GM12878 (cell line): Measurements from ENCODE around the gene CCDC63.

Experiments used
- CEBPB ChIP-seq, 2 experiments: fragments of 150-350 bp in 1 of 2; IDR thresholded peaks; 2 replicates each; pipeline ENCODE4 v1.6.1; 2012 to 2014; ENCODE audit warnings: low read depth in 2 of 2, low read length in 2 of 2, borderline replicate concordance in 1 of 2, inconsistent platforms in 1 of 2
- EP300 ChIP-seq, 2 experiments: fragments of 150-350 bp in 1 of 2; IDR thresholded peaks; 2 replicates each; pipeline ENCODE4 v1.6.1; 2011 to 2012; ENCODE audit warnings: low read depth in 2 of 2, low read length in 2 of 2, borderline replicate concordance in 1 of 2, improper control_type of control experiment in 1 of 2, inconsistent platforms in 1 of 2; ENCODE audit not compliant: control insufficient read depth in 1 of 2
- GATAD2B ChIP-seq: fragments of 450-650 bp; conservative IDR thresholded peaks from 2 replicates; pipeline ENCODE4 v1.6.1; 2017; ENCODE audit warnings: low read depth, mild to moderate bottlenecking, moderate library complexity
- HDAC2 ChIP-seq: fragments of 200-600 bp; sonication (generic); IDR thresholded peaks from 2 replicates; pipeline ENCODE4 v1.6.1; 2017
- MXI1 ChIP-seq: fragments of 150-350 bp; IDR thresholded peaks from 2 replicates; pipeline ENCODE4 v1.6.1; 2011; ENCODE audit warnings: low read depth, mild to moderate bottlenecking, inconsistent platforms, low read length, improper control_type of control experiment
- POLR2A ChIP-seq: IDR thresholded peaks from 2 replicates; pipeline ENCODE4 v1.6.1; 2011; ENCODE audit warnings: low read depth, mild to moderate bottlenecking, low read length
- SREBF1 ChIP-seq: IDR thresholded peaks from 2 replicates; pipeline ENCODE4 v1.6.1; 2012; ENCODE audit warnings: mild to moderate bottlenecking, low read length
- TBL1XR1 ChIP-seq: IDR thresholded peaks from 2 replicates; pipeline ENCODE4 v1.6.1; 2012; ENCODE audit warnings: low read depth, low read length, improper control_type of control experiment
- TCF12 ChIP-seq: IDR thresholded peaks from 2 replicates; pipeline ENCODE4 v1.6.1; 2011; ENCODE audit warnings: low read depth, mild to moderate bottlenecking, low read length
- TF ChIP-seq, protein P1 (sequence below), 3 experiments: IDR thresholded peaks in 2 of 3; conservative IDR thresholded peaks in 1 of 3; 2 replicates each; pipeline ENCODE4 v1.5.1; 2011; ENCODE audit warnings: low read depth in 3 of 3, low read length in 3 of 3, mild to moderate bottlenecking in 3 of 3, control low read depth in 2 of 3, moderate library complexity in 2 of 3, inconsistent platforms in 1 of 3, mixed read lengths in 1 of 3; ENCODE audit not compliant: control insufficient read depth in 2 of 3, insufficient read depth in 1 of 3; ENCODE audit errors: extremely low read depth in 1 of 3
- TF ChIP-seq, protein P2 (sequence below): IDR thresholded peaks from 2 replicates; pipeline ENCODE4 v1.6.1; 2012; ENCODE audit warnings: low read length, inconsistent platforms
- TF ChIP-seq, protein P3 (sequence below): IDR thresholded peaks from 2 replicates; pipeline ENCODE4 v1.6.1; 2012; ENCODE audit warnings: low read depth, low read length, improper control_type of control experiment

DNA sequence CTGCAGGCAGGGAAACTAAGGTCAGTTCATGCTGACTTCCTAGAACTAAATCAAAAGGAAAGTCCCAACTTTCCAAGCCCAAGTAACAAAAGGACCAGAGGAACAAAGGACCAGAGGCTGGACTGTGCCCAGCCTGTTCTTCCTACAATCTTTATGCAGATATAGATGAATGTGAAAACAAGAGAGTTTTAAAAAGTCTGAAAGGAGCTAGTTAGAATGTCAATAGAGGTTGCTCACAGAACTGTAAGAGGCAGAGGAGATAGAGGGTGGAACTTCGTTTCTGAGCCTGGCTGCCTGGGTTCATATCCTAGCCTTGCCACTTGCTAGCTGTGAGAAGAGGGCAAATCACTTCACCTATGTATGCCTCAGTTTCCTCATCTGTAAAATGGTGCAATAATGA, 30.0 kb upstream of the CCDC63 start:
- no peak for TF ChIP-seq TCF12
- no peak for TF ChIP-seq TBL1XR1
- no peak for TF ChIP-seq POLR2A
- no peak for TF ChIP-seq EP300 (IDR thresholded peaks at IDR 0.05; ENCODE audit: borderline replicate concordance in 1 of 2, control insufficient read depth in 1 of 2, low read depth in 2 of 2, low read length in 2 of 2)
- TF ChIP-seq, protein P1, sequence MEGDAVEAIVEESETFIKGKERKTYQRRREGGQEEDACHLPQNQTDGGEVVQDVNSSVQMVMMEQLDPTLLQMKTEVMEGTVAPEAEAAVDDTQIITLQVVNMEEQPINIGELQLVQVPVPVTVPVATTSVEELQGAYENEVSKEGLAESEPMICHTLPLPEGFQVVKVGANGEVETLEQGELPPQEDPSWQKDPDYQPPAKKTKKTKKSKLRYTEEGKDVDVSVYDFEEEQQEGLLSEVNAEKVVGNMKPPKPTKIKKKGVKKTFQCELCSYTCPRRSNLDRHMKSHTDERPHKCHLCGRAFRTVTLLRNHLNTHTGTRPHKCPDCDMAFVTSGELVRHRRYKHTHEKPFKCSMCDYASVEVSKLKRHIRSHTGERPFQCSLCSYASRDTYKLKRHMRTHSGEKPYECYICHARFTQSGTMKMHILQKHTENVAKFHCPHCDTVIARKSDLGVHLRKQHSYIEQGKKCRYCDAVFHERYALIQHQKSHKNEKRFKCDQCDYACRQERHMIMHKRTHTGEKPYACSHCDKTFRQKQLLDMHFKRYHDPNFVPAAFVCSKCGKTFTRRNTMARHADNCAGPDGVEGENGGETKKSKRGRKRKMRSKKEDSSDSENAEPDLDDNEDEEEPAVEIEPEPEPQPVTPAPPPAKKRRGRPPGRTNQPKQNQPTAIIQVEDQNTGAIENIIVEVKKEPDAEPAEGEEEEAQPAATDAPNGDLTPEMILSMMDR (IDR thresholded peaks at IDR 0.05 in 2 of 3, conservative IDR thresholded peaks at IDR 0.05 in 1 of 3; ENCODE audit: control insufficient read depth in 2 of 3, extremely low read depth in 1 of 3, insufficient read depth in 1 of 3, low read depth in 3 of 3, low read length in 3 of 3), result no peak
- TF ChIP-seq, protein P2, sequence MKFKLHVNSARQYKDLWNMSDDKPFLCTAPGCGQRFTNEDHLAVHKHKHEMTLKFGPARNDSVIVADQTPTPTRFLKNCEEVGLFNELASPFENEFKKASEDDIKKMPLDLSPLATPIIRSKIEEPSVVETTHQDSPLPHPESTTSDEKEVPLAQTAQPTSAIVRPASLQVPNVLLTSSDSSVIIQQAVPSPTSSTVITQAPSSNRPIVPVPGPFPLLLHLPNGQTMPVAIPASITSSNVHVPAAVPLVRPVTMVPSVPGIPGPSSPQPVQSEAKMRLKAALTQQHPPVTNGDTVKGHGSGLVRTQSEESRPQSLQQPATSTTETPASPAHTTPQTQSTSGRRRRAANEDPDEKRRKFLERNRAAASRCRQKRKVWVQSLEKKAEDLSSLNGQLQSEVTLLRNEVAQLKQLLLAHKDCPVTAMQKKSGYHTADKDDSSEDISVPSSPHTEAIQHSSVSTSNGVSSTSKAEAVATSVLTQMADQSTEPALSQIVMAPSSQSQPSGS, result no peak
- TF ChIP-seq HDAC2, result no peak
- TF ChIP-seq, protein P3, sequence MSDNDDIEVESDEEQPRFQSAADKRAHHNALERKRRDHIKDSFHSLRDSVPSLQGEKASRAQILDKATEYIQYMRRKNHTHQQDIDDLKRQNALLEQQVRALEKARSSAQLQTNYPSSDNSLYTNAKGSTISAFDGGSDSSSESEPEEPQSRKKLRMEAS, result no peak
- TF ChIP-seq SREBF1, result no peak
- no peak for TF ChIP-seq MXI1
- no peak for TF ChIP-seq GATAD2B
- no peak for TF ChIP-seq CEBPB (IDR thresholded peaks at IDR 0.05; ENCODE audit: borderline replicate concordance in 1 of 2, low read depth in 2 of 2, low read length in 2 of 2)
